GM18508 (cell line): ENCODE measurements around the gene CALCOCO1.

Experiments used
- ATAC-seq: cut with Tn5 transposase; IDR thresholded peaks from one replicate; pipeline ENCODE4 v1.9.1; 2021; ENCODE audit warnings: moderate number of reproducible peaks; ENCODE audit not compliant: insufficient read depth, unreplicated experiment

The CALCOCO1 gene

DNA sequence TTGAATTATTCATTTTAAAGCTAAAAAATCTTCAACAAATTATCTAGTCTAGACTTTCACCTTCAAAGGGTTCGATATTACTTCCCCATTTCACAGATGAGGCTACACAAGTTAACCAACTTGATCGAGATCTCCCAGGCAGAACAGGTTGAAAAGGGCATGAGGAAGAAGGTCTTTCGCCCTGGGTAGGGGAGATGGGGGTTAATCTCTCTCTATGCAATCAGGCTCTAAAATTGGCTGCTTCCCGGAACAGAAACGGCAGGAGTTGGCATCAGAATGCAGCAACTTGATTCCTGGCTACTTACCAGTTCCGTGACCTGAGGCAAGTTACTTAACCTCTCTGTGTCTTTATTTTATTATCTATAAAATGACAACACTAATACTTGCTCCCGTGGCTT is 26.9 kb upstream of the CALCOCO1 start:
- no peak for ATAC-seq

DNA sequence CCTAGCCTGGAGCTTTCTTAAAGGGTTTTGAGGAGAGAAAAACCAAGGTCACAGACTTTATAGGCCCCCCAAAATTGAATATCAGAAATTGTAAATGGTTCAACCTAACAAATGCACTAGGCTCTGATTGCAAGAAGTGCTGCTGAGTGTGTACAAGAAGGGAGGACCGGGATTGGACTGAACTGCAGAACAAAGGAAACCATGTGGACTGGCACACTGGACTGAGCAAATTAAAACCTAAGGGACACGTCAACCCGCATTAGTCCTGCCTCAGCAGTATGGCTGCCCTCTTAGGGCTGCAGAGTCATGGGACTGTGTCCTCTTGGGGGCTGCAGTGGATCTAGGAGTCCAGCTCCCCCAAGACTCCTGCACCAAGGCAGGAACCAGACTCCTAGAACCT is 25.4 kb upstream of the CALCOCO1 start:
- no peak for ATAC-seq

GRCh38 chr12:53752192-53752601 is 24.9 kb upstream of the CALCOCO1 start:
- ATAC-seq = no peak

DNA sequence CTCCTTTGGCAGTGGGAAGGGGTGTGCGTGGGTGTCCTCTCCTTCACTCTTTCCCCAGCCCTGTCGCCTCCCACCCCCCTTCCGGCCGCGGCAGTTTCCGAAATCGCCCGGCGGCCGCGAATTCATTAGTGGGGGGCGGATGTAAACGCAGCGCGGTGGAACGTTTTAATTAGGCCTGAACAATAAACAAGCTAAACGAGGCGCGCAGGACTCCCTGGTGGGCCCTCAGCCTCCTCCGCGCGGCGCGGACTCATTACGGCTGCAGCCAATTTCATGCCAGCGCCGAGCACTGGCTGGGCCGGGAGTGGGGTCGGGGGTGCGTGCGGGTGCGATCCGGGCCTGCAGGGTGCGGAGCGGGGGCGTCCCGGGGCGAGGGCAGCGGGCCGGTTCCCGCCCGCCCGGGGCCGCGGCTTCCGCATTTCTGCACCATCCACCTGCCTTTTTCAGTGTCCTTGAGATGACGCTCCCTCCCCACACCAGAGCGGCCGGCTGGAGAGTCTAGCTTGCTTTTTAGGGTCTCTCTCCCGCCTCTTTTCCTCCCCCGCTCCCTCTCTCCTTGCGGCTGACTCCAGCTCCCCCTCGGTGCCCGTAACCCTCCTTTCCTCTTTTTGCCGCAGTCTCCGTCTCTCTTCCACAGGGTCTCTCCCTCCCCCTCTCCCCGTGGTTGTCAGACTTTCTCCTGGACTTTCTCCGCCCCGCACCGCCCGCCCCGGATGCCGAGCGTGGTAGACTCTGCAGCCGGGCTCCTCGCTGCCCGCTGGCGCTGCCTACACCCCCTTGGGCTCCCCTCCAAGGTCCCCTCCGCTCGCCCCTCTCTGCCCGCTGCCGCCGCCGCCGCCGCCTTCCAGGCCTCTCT is 24.3 kb upstream of the CALCOCO1 start, which contains the start of gene CISTR:
CISTR (minus strand) TSS at position 644 of the 856 bp plus-strand sequence.
- ATAC-seq = no peak

GRCh38 chr12:53750812-53751335 is 23.6 kb upstream of the CALCOCO1 start:
- no peak for ATAC-seq

GRCh38 chr12:53749986-53750811 is 22.9 kb upstream of the CALCOCO1 start:
- ATAC-seq = no peak

DNA sequence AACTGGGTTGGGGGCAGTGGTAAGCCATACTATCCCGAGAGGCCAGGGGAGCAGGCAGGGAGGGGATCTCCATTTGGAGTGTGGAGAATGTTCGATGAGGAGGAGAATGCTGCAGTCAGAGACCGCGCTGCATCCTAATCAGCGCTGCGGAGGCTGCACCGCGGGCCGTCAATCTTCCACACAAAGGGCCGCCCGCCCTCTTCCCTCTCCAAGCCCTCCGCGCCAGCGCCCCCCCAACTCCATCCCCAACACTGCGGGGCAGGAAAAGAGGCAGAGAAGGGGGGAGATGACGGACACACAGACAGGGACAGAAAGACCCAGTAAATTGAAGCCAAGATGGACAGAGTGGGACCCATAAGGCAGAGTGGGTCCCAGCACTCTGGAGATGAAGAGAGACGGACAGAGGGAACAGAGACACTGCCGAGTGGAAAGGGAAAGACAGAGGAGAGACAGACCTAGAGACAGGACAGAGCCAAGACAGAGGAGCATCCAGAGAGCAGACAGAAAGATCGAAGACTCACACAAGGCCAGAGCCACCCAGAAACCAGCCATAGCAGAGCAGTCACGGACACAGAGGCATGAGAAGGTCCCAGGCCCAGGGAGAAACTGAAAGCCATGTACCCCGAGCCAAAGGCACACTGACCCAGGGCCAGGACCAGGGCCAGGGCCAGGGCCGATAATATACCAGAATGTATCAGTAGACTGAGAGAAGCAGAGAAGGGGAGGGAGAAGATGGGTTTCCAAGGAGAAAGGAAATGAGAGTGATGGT is 21.0 kb upstream of the CALCOCO1 start:
- ATAC-seq = no peak

DNA sequence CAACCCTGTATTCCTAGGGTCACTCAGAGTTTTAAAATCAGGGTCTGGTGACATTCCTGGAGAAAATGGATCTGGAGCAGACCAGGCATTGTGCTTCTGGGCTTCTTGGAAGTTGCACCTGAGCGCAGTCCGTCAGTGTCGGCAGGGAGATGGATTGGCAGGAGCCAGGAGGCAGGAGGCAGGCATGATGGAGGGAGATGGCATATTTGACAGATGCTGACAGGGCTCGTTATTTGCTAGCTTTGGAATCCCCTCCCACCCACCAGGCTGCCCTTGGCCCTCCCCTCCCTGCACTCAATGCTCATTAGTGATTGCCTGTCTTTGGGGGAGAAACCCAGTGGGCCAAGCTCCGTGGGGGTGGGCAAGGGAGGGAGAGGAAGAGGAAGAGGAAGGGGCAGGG is 19.8 kb upstream of the CALCOCO1 start:
- ATAC-seq = no peak

- ATAC-seq = no peak
These were observed 19.4 kb upstream of the CALCOCO1 start for GRCh38 chr12:53746592-53747092.

DNA sequence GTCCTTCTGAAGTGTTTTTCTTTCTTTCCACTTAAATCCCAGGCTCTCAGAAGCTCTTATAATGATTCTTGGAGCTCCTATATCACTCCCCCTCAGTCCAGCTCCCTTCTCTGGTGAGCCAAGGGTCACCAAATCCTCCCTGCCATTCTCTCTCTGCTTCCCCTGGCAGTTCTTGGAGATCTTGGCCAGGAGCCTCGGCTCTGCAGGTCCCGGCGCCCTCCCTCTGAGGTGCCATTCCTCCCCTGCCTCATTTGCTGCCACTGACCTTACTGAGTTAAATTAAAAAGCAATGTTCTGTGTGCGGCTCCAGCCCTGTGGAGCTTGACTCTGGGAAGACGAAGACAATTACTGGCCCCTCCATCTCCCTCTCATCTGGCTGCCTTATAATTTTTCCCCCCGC is 17.5 kb upstream of the CALCOCO1 start:
- ATAC-seq = no peak

DNA sequence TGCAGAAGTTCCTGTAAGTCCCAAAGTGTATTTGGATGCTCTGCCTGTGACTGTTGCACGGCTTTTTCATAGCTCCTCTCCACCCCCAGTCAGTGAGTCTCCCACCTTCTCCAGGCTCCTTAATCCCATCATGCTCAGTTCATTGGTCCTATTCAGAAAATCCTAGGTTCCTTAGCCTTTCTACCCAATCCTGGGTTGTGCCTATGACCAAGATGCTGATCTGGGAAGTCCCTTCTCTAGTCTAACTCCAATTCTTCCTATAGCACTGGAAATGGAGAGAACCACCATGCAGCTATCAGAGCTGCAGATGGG is 16.8 kb upstream of the CALCOCO1 start:
- no peak for ATAC-seq

DNA sequence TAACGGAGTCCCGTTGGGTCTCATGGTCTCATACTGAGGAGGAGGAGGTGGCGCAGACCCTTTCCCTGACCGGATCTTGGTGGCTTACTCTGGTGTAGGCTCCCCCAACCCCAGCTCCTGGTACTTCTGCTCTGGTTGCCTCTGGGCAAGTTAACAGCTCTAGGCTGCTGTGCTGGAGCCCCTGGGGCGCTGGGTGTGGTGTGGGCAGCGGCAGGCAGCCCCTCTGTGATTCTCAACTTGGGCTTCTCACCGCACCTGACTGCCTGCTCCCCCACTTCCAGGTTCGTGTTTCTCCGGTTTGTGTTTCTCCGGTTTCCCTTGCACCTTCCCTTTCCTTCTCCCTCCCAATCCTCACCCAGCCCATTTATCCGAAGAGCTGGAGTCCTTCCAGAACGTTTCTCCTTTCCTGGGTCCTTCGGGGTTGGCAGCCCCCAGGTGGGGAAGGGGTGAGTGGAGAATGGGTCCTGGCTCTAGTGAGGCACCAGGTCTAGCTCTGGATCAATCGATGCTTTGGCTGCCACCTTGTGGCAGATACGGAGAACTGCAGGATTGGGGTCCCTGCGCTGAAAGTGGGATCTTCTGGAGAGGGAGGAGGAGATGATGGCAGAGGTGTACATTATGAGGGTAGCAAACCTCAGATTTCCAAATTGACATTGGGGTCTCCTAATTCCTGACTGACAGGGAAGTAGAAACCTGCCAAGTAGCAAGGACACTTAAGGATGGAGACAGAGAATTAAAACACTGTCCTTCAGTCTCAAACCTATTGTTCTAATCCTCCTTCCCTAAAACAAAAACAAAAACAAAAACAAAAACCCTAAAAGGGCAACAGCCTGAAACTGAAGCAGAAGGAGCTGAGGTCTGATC is 16.2 kb upstream of the CALCOCO1 start:
- ATAC-seq = no peak

- ATAC-seq = no peak
These were observed 12.9 kb upstream of the CALCOCO1 start for GRCh38 chr12:53740130-53740491.

DNA sequence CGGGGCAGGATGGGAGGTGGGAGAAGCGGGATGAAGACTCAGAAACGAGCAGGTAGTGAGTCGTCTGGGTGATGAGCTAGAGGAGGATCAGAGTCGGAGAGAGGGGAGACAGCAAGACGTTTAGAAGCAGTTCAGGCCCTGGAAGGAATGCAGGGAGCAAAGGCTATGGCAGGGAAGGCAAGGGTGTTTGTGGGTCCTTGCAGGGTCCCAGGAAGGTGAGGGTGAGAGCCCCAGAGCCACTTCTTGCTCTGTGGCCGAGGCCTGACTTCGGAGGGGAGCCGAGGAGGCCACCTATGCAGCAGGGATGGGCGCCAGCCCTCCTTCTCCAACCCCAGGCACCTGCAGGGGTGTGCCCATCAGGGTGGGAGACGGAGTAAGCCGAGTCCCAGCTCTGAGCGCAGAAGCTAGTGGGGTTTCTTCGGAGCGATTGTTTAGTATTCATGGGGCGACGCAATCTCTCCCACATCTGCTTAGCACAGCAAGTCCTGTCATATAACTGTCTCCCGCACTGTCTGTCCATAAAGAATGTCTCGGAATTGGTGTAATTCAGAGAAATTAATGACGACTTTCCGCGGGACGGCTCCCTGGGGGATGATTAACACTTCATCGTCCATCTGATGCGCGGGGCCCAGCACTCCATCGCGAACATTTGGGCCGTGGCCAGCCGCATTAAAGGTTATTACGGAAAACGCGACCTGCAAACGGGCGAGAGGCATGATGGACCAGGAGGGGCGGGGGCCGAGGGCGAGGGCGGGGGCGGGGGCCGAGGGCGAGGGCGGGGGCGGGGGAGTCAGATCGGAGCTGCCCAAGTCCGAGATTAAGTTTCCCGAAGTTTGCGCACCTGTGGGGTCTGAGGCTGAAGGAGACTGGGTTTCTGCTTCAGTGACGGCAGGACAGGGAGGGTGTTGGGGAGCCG is 12.2 kb upstream of the CALCOCO1 start:
- ATAC-seq = no peak

DNA sequence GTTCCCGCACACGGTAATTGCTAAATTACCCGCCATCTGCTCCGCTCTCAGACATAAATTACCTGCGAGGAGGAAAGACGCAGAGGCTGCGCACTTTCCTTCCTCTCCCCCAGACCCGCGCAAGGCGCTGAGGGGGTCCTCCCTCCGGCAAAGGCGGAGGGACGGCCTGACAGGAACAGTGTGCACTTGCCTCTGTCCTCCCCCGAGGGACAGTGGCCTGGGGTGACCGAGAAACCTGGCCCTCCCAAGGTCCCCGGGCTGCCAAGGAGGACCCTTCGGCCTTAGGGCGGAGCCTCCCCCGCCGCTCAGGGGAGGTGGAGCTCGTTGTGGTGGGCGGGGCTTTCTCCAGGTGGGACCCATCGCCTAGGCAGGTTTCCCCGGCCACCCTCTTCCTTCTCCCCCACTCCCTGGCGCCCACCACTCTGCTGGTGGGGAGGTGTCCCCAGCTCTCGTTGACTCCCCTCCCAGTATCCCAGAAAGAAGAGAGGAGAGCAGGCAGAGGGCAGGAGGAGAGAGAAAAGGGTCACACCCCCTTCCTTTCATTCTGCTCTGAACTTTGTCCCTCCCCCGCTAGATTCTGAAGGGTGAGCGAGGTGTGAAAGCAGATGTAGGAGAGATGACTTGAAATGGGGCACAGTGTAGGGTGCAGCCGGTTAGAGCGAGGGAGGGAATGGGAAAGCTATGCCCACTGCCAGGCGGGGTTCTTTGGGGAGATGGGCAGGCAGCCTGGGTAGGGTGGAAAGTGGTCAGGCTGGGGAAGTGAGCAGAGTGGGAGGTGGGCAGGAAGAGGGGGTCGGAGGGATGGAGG is 11.4 kb upstream of the CALCOCO1 start:
- ATAC-seq = no peak

- ATAC-seq = no peak
These were observed 10.7 kb upstream of the CALCOCO1 start for GRCh38 chr12:53737951-53738405.

DNA sequence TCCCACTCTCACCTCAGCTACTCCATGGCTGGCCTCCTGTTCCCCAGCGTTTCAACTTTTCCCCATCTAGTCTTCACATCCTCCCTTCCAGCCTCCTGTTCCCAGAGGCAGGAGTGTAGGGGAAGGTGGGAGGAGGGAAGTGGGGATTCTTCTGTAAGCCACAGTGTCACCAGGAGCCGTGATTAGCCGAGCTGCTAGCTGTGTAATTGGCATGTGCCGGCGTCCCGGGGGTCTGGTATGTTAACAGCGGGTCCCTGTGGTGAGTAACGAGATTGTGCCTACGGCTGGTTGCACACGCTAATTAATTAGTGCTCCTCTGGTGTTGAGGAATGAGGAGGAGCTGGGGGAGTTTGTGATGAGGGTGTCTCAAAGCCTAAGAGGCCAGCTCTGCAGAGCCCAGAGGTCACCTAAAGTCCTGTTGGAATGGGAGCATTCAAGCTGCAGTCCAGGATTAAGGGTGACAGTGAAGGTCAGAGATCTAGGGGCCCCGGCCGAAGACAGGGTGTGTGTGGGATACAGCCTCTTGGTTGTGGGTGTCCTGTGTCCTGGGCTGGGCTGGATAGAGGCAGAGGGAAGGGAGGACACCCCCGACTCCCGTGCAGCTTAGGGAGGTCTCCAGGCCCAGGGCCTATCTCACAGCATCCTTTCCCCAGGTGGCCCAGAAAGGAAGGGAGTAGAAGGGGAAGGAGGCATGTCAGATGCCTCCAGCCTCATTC is 10.0 kb upstream of the CALCOCO1 start:
- no peak for ATAC-seq
